Neural progenitor cell (in vitro differentiated cells): ENCODE data around the gene ARHGAP33. TPM values are rescaled to one million over a fixed set of nuclear protein-coding genes. Genes with fewer than 3 reads are reported as not detected.

Experiments used
- DNase-seq: peaks from one replicate; pipeline ENCODE4 v3.0.0-alpha.2; 2016; ENCODE audit warnings: low spot score
- H2AFZ ChIP-seq: fragments of 200-600 bp; sonication (generic); replicated peaks from 2 replicates; pipeline ENCODE4 v1.6.1; 2016; ENCODE audit warnings: antibody characterized with exemption
- H3F3A ChIP-seq: fragments of 200-600 bp; sonication (generic); 2 replicates; pipeline ENCODE4 v1.6.1; 2016; ENCODE audit warnings: antibody characterized with exemption, low read depth
- H3K27ac ChIP-seq: fragments of 200-600 bp; sonication (generic); 2 replicates; pipeline ENCODE4 v1.5.1; 2016; ENCODE audit warnings: mild to moderate bottlenecking
- H3K27me3 ChIP-seq: fragments of 200-600 bp; sonication (generic); 2 replicates; pipeline ENCODE4 v1.6.1; 2016; ENCODE audit warnings: mild to moderate bottlenecking, moderate library complexity
- H3K36me3 ChIP-seq: fragments of 200-600 bp; sonication (generic); 2 replicates; pipeline ENCODE4 v1.5.1; 2016
- H3K4me1 ChIP-seq: fragments of 200-600 bp; sonication (generic); 2 replicates; pipeline ENCODE4 v1.6.1; 2016; ENCODE audit warnings: mixed run types
- H3K4me2 ChIP-seq: fragments of 200-600 bp; sonication (generic); 2 replicates; pipeline ENCODE4 v1.6.1; 2016
- H3K4me3 ChIP-seq: fragments of 200-600 bp; sonication (generic); 2 replicates; pipeline ENCODE4 v1.5.1; 2016
- H3K79me2 ChIP-seq: fragments of 200-600 bp; sonication (generic); 2 replicates; pipeline ENCODE4 v1.6.1; 2016; ENCODE audit warnings: low read depth
- H3K9ac ChIP-seq: fragments of 200-600 bp; sonication (generic); 2 replicates; pipeline ENCODE4 v1.6.1; 2016
- H3K9me3 ChIP-seq: fragments of 200-600 bp; sonication (generic); 2 replicates; pipeline ENCODE4 v1.5.1; 2016; ENCODE audit warnings: low read depth
- H4K20me1 ChIP-seq: fragments of 200-600 bp; sonication (generic); 2 replicates; pipeline ENCODE4 v1.6.1; 2016; ENCODE audit warnings: low read depth
- H3K27ac Mint-ChIP-seq: 3 replicates; pipeline ENCODE4 v1.8.0; 2021; ENCODE audit warnings: mixed read lengths
- H3K27me3 Mint-ChIP-seq: 2 replicates; pipeline ENCODE4 v1.8.0; 2022; ENCODE audit warnings: low read depth, mild to moderate bottlenecking, inconsistent platforms, moderate library complexity, mixed read lengths; ENCODE audit not compliant: insufficient read depth
- H3K36me3 Mint-ChIP-seq: 3 replicates; pipeline ENCODE4 v1.8.0; 2021; ENCODE audit warnings: mixed read lengths
- H3K4me1 Mint-ChIP-seq: 3 replicates; pipeline ENCODE4 v1.8.0; 2021; ENCODE audit warnings: mixed read lengths
- H3K4me3 Mint-ChIP-seq: 3 replicates; pipeline ENCODE4 v1.8.0; 2021; ENCODE audit warnings: mild to moderate bottlenecking, moderate library complexity, mixed read lengths
- H3K9me3 Mint-ChIP-seq: 3 replicates; pipeline ENCODE4 v1.8.0; 2020; ENCODE audit warnings: mixed read lengths
- CTCF ChIP-seq: fragments of 200-600 bp; sonication (generic); IDR thresholded peaks from 2 replicates; pipeline ENCODE4 v1.5.1; 2017; ENCODE audit warnings: antibody characterized with exemption, mild to moderate bottlenecking
- EZH2 ChIP-seq: fragments of 200-600 bp; sonication (generic); IDR thresholded peaks from 2 replicates; pipeline ENCODE4 v1.6.1; 2017; ENCODE audit warnings: antibody characterized with exemption, mild to moderate bottlenecking, moderate library complexity
- EZH2phosphoT487 ChIP-seq: fragments of 200-600 bp; sonication (generic); IDR thresholded peaks from 2 replicates; pipeline ENCODE4 v1.6.1; 2017; ENCODE audit warnings: antibody characterized with exemption
- total RNA-seq: library from RNA; depleted of rRNA; stranded (reverse); fragments of >200 nt; gene quantifications from 2 replicates; pipeline ENCODE4 v1.2.3, GENCODE V29; 2015; ENCODE audit warnings: low replicate concordance

The ARHGAP33 gene
- total RNA-seq, 1 donor from 2014 or later, result 6.5 TPM

- Histone ChIP-seq H3K9ac (no peak overlapping the region), H3K36me3 (no peaks in the 10 kb centered on the region), H3K4me1 (peaks cover 6% of the 10 kb centered on the region), H3K4me3 (no peak overlapping the region), H3K4me2 (no peak overlapping the region), H3K79me2 (peaks cover 4% of the 10 kb centered on the region), H3F3A (peaks cover 15% of the 10 kb centered on the region), H2AFZ (no peak overlapping the region), H3K27ac (no peak overlapping the region), H4K20me1 (no peaks in the 10 kb centered on the region), H3K27me3 (peaks cover 27% of the 10 kb centered on the region), H3K9me3 (no peaks in the 10 kb centered on the region)
- H3K9me3 Mint-ChIP-seq, result no peaks in the 10 kb centered on the region
- peaks cover 5% of the 10 kb centered on the region for H3K36me3 Mint-ChIP-seq
- DNase-seq, result no peak
- TF ChIP-seq EZH2phosphoT487, result no peak
- TF ChIP-seq CTCF, result no peak
- no peak for TF ChIP-seq EZH2
- peaks cover 20% of the 10 kb centered on the region for H3K4me1 Mint-ChIP-seq
- peaks cover 5% of the 10 kb centered on the region for H3K27me3 Mint-ChIP-seq
- H3K27ac Mint-ChIP-seq, result no peak overlapping the region
- H3K4me3 Mint-ChIP-seq, result no peak overlapping the region
Measured at GRCh38 chr19:35752746-35753350, 22.5 kb upstream of the ARHGAP33 start.

- H2AFZ ChIP-seq, result no peak overlapping the region
- H3K36me3 ChIP-seq, result no peaks in the 10 kb centered on the region
- peaks cover 6% of the 10 kb centered on the region for H3K4me1 ChIP-seq
- peaks cover 7% of the 10 kb centered on the region for H3K27me3 Mint-ChIP-seq
- H3K27me3 ChIP-seq, result peaks cover 27% of the 10 kb centered on the region
- H3K79me2 ChIP-seq, result peaks cover 8% of the 10 kb centered on the region
- H3K4me2 ChIP-seq, result no peak overlapping the region
- peaks cover 4% of the 10 kb centered on the region for H3K36me3 Mint-ChIP-seq
- no peak overlapping the region for H3K27ac Mint-ChIP-seq
- H3K9me3 ChIP-seq, result no peaks in the 10 kb centered on the region
- H3K9me3 Mint-ChIP-seq, result no peaks in the 10 kb centered on the region
- TF ChIP-seq EZH2 (no peak), CTCF (no peak), EZH2phosphoT487 (no peak)
- no peak overlapping the region for H3K27ac ChIP-seq
- no peak overlapping the region for H3K4me3 Mint-ChIP-seq
- peaks cover 3% of the 10 kb centered on the region for H4K20me1 ChIP-seq
- peaks cover 13% of the 10 kb centered on the region for H3F3A ChIP-seq
- H3K4me1 Mint-ChIP-seq, result peaks cover 21% of the 10 kb centered on the region
- H3K9ac ChIP-seq, result no peak overlapping the region
- DNase-seq, result no peak
- no peak overlapping the region for H3K4me3 ChIP-seq
Measured at GRCh38 chr19:35753634-35754369, 21.6 kb upstream of the ARHGAP33 start.

- no peak overlapping the region for H2AFZ ChIP-seq
- no peaks in the 10 kb centered on the region for H3K9me3 ChIP-seq
- TF ChIP-seq EZH2 (no peak), CTCF (no peak), EZH2phosphoT487 (no peak)
- peaks cover 24% of the 10 kb centered on the region for H3K4me1 Mint-ChIP-seq
- peaks cover 27% of the 10 kb centered on the region for H3K27me3 ChIP-seq
- H4K20me1 ChIP-seq, result peaks cover 11% of the 10 kb centered on the region
- no peaks in the 10 kb centered on the region for H3K9me3 Mint-ChIP-seq
- peaks cover 13% of the 10 kb centered on the region for H3F3A ChIP-seq
- no peak overlapping the region for H3K27ac Mint-ChIP-seq
- no peak overlapping the region for H3K9ac ChIP-seq
- peak overlapping the region; percentile 41 for H3K4me3 Mint-ChIP-seq
- H3K36me3 ChIP-seq, result no peaks in the 10 kb centered on the region
- H3K27me3 Mint-ChIP-seq, result peaks cover 7% of the 10 kb centered on the region
- H3K4me1 ChIP-seq, result peaks cover 6% of the 10 kb centered on the region
- no peak overlapping the region for H3K4me3 ChIP-seq
- H3K4me2 ChIP-seq, result no peak overlapping the region
- no peak for DNase-seq
- peaks cover 12% of the 10 kb centered on the region for H3K79me2 ChIP-seq
- H3K27ac ChIP-seq, result no peak overlapping the region
- peaks cover 4% of the 10 kb centered on the region for H3K36me3 Mint-ChIP-seq
Measured at GRCh38 chr19:35754370-35755130, 20.8 kb upstream of the ARHGAP33 start.
